Choroid plexus epithelial cell (primary cell): ENCODE data around the gene NKTR.
A peak's percentile ranks its signal among the peaks of the same experiment; 100 is the strongest.

Source experiments
- DNase-seq: peaks from one replicate; pipeline ENCODE4 v3.0.0-alpha.2; 2010; ENCODE audit warnings: low read depth
- H3K4me3 ChIP-seq: 2 replicates; pipeline ENCODE4 v1.5.1; 2011; ENCODE audit warnings: low read depth, mild to moderate bottlenecking, control low read depth, low read length, moderate library complexity
- TF ChIP-seq, protein P1 (sequence below): conservative IDR thresholded peaks from 2 replicates; pipeline ENCODE4 v1.5.1; 2011; ENCODE audit warnings: low read depth, mild to moderate bottlenecking, control low read depth, inconsistent platforms, low read length, moderate library complexity

Gene NKTR

DNA sequence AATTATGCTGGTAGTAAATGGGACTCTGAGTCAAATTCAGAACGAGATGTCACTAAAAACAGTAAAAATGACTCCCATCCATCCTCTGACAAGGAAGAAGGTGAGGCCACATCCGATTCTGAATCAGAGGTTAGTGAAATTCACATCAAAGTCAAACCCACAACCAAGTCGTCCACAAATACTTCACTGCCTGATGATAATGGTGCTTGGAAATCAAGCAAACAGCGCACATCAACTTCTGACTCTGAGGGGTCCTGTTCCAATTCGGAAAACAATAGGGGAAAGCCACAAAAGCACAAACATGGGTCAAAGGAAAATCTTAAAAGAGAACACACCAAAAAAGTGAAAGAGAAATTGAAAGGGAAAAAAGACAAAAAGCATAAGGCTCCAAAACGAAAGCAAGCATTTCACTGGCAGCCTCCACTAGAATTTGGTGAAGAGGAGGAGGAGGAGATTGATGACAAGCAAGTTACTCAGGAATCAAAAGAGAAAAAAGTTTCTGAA lies 37.9 kb downstream of the NKTR start:
- no peak overlapping the region for H3K4me3 ChIP-seq
- DNase-seq = no peak
- TF ChIP-seq, protein P1, sequence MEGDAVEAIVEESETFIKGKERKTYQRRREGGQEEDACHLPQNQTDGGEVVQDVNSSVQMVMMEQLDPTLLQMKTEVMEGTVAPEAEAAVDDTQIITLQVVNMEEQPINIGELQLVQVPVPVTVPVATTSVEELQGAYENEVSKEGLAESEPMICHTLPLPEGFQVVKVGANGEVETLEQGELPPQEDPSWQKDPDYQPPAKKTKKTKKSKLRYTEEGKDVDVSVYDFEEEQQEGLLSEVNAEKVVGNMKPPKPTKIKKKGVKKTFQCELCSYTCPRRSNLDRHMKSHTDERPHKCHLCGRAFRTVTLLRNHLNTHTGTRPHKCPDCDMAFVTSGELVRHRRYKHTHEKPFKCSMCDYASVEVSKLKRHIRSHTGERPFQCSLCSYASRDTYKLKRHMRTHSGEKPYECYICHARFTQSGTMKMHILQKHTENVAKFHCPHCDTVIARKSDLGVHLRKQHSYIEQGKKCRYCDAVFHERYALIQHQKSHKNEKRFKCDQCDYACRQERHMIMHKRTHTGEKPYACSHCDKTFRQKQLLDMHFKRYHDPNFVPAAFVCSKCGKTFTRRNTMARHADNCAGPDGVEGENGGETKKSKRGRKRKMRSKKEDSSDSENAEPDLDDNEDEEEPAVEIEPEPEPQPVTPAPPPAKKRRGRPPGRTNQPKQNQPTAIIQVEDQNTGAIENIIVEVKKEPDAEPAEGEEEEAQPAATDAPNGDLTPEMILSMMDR = no peak

DNA sequence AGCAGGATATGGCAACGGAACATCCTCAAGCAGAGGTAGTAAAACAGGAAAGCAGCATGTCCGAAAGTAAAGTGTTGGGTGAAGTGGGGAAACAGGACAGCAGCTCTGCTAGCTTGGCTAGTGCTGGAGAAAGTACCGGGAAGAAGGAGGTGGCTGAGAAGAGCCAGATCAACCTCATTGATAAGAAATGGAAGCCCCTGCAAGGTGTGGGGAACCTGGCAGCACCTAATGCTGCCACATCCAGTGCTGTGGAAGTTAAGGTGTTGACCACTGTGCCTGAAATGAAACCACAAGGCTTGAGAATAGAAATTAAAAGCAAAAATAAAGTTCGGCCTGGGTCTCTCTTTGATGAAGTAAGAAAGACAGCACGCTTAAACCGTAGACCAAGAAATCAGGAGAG lies 38.7 kb downstream of the NKTR start:
- no peak overlapping the region for H3K4me3 ChIP-seq
- TF ChIP-seq, protein P1 = no peak
- no peak for DNase-seq

DNA sequence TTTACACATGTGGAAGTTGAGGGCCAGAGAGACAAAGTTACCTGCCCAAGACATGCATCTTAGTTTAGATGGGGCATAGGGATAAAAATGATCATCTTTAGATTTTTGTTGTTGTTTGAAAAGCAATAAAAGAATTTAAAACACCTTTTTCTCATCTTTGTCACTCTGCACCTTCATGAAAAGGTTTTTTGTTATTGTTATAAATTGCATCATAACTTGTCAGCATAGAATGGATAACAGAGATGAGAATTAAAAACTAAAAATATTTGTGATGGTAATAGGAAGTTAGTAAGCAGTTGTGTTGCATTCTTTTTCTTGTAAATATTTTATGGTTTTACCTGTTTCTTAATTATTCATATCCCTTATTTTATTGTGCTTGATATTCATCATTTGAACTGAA lies 39.6 kb downstream of the NKTR start:
- no peak for DNase-seq
- TF ChIP-seq, protein P1 = no peak
- no peak overlapping the region for H3K4me3 ChIP-seq

DNA sequence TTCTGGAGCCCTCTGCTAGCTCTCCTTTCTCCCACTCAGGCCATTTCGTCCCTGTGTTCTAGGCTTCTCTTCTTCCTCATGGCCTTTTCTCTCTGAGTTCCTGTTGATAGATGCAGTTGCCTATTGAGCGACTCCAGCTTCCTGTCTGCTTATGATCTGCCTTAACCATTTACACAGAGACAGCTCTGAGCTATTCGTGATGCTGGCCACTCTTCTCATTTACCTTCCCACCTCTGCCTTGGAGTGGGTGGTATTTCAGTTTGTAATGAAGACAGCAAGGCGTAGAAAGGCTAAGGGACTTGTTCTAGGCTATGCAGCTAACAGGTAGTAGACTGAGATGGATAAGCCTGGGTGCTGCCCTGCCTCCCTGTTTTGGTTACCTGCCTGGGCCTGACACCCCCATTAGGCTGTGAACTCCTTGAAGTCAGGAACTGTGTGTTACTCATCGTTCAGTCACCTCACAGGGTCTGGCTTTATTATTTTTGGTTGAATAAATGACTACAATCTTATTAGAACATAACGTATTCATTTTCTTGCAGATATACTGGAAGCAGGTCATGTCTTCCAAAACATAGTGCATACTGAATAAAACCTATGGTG lies 40.4 kb downstream of the NKTR start:
- DNase-seq = no peak
- TF ChIP-seq, protein P1 = no peak

DNA sequence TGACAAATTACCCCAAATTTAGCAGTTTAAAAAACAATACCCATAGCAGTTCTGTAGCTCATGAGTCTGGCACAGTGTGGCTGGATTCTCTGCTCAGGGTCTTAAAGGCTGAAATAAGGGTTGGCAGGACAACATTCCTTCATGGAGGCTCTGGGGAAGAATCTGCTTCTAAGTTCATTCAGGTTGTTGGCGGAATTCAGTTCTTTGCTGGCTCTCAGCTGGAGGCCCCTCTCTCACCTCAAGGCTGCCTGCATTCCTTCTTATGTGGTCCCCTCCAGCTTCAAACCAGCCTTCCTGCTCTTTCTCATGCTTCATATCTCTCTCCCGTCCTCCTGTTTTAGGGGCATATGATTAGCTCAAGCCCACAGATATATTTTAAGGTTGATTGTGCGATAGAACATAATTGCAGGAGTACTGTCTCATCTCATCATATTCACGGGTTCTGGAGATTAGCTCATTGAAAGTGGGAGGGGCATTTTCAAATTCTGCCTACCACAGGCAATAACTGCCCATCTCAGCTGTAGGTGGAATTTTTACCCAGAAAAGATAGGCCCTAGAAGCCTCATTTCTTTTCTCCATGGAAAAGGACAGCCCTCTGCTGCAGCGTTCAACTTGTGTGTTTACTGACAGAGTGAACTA lies 47.5 kb downstream of the NKTR start:
- H3K4me3 ChIP-seq = no peak overlapping the region
- TF ChIP-seq, protein P1 = no peak
- DNase-seq = peak; percentile 46

More for the DNA sequence above, 40.4 kb downstream of the NKTR start:
- no peak overlapping the region for H3K4me3 ChIP-seq

DNA sequence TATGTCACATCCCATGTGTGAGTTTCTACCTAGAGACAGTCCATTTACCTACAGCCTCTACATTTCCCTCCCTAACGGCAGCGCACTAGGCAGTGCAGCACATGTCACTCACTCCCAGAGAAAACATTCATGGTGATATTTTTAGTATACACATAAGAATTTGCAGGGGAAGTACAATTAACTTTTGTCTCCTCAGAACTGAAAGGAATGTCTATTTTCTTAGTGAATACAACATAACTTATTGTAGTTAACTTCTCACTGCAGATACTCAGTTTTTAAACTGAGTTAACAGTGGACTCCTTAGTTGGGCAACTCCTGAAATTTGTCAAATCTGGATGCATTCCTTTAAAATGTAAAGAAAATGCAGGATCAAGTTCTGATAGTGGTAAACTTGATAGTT lies 48.5 kb downstream of the NKTR start:
- DNase-seq = no peak
- TF ChIP-seq, protein P1 = no peak
- H3K4me3 ChIP-seq = no peak overlapping the region

DNA sequence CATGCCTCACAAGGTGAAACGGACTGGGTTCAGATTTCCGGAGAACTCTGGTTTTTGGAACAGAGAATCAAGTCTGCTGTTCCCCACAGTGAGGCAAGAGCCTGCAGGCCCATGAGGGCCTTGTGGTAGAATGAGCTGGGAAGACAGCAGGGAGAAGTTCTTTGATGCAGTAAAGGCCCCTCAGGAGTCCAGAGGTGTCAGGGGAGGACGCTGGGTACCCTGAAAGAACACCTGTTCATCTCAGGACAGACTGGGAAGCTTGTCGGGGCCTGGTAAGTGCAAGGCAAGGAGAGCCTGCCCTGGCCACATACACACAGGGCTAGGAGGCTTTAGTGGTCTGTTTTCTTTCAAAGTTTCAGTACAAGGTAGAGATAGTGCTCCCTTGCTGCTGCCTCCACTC lies 49.3 kb downstream of the NKTR start:
- TF ChIP-seq, protein P1 = no peak
- H3K4me3 ChIP-seq = no peak overlapping the region
- no peak for DNase-seq
